PC-9 (cell line): ENCODE measurements around the gene DLAT. TPM values are rescaled to one million over a fixed set of nuclear protein-coding genes. Genes with fewer than 3 reads are reported as not detected.

Experiments used
- BruUV-seq: library from RNA; stranded (reverse); fragments of 400-500 nt; replicated peaks from 2 replicates; lab custom pipeline; 2021; lab: Mats Ljungman, UMichigan
- CTCF ChIA-PET: fragments of 300-600 bp; sonication (Branson Sonifier 250); formaldehyde crosslinking; loops from one replicate; lab custom pipeline; 2022; ENCODE audit warnings: antibody characterized with exemption; lab: Charles Lee
- POLR2A ChIA-PET: fragments of 300-600 bp; sonication (Branson Sonifier 250); formaldehyde crosslinking; loops from one replicate; lab custom pipeline; 2022; ENCODE audit warnings: antibody characterized with exemption; ENCODE audit not compliant: unreplicated experiment; lab: Charles Lee
- DNase-seq, 2 experiments: peaks; one replicate each; pipeline versions ENCODE4 v3.0.0 to v3.0.0-alpha.2; 2015 to 2022; ENCODE audit warnings: mixed read lengths in 1 of 2
- H2AFZ ChIP-seq: fragments of 200-600 bp; sonication (generic); 2 replicates; pipeline ENCODE4 v1.8.1; 2017; ENCODE audit warnings: antibody characterized with exemption
- H3F3A ChIP-seq: fragments of 200-600 bp; sonication (generic); 2 replicates; pipeline ENCODE4 v1.8.1; 2017; ENCODE audit warnings: antibody characterized with exemption, mild to moderate bottlenecking, low read depth; ENCODE audit not compliant: insufficient read depth
- H3K27ac ChIP-seq: fragments of 200-600 bp; sonication (generic); 2 replicates; pipeline ENCODE4 v1.6.1; 2016; ENCODE audit warnings: mixed run types
- H3K27me3 ChIP-seq: fragments of 200-600 bp; sonication (generic); 2 replicates; pipeline ENCODE4 v1.6.1; 2016; ENCODE audit warnings: low read depth, mixed run types; ENCODE audit not compliant: insufficient read depth
- H3K36me3 ChIP-seq: fragments of 200-600 bp; sonication (generic); 2 replicates; pipeline ENCODE4 v1.6.1; 2016; ENCODE audit warnings: low read depth, mixed run types
- H3K4me1 ChIP-seq: fragments of 200-600 bp; sonication (generic); replicated peaks from 2 replicates; pipeline ENCODE4 v1.6.1; 2016; ENCODE audit warnings: mixed run types; ENCODE audit not compliant: insufficient read depth
- H3K4me2 ChIP-seq: fragments of 200-600 bp; sonication (generic); 2 replicates; pipeline ENCODE4 v1.6.1; 2017; ENCODE audit warnings: mixed run types
- H3K4me3 ChIP-seq: fragments of 200-600 bp; sonication (generic); 2 replicates; pipeline ENCODE4 v1.6.1; 2016; ENCODE audit warnings: mixed run types
- H3K79me2 ChIP-seq: fragments of 200-600 bp; sonication (generic); 2 replicates; pipeline ENCODE4 v1.6.1; 2017; ENCODE audit warnings: low read depth, mixed run types
- H3K9me2 ChIP-seq: fragments of 200-600 bp; sonication (generic); 2 replicates; pipeline ENCODE4 v1.8.1; 2017; ENCODE audit warnings: mild to moderate bottlenecking; ENCODE audit not compliant: insufficient read depth
- H3K9me3 ChIP-seq: fragments of 200-600 bp; sonication (generic); 2 replicates; pipeline ENCODE4 v1.8.1; 2016; ENCODE audit warnings: low read depth; ENCODE audit not compliant: insufficient read depth
- H4K20me1 ChIP-seq: fragments of 200-600 bp; sonication (generic); 2 replicates; pipeline ENCODE4 v1.8.1; 2017; ENCODE audit not compliant: insufficient read depth
- CTCF ChIP-seq: fragments of 200-600 bp; sonication (generic); conservative IDR thresholded peaks from 2 replicates; pipeline ENCODE4 v1.6.1; 2017; ENCODE audit warnings: mixed run types, antibody characterized with exemption, mild to moderate bottlenecking, moderate library complexity
- EZH2 ChIP-seq: fragments of 200-600 bp; sonication (generic); IDR thresholded peaks from 2 replicates; pipeline ENCODE4 v1.8.0; 2017; ENCODE audit warnings: antibody characterized with exemption, low read depth
- intact Hi-C: fragments of 100-400 bp; cut with micrococcal nuclease; formaldehyde crosslinking; loops from one replicate; pipeline ENCODE4 v1.10.0; 2022; ENCODE audit not compliant: unreplicated experiment
- total RNA-seq: library from RNA; stranded (reverse); gene quantifications from 2 replicates; pipeline ENCODE4 v1.2.3, GENCODE V29; 2021

DLAT gene
- total RNA-seq, 1 experiment from 2014 or later: 44.9 TPM

GRCh38 chr11:112029460-112029859, 4.3 kb downstream of the DLAT start:
- Histone ChIP-seq H2AFZ (no peak overlapping the region), H3K4me3 (no peak overlapping the region), H3K9me3 (no peaks in the 10 kb centered on the region), H3K4me2 (no peak overlapping the region), H3K27me3 (no peaks in the 10 kb centered on the region), H3K27ac (no peak overlapping the region), H3K36me3 (peaks cover 36% of the 10 kb centered on the region), H3K4me1 (peaks cover 7% of the 10 kb centered on the region; the same call in 1 of the 2 replicates), H3F3A (peaks cover 33% of the 10 kb centered on the region), H3K9me2 (no peaks in the 10 kb centered on the region), H3K79me2 (peaks cover 15% of the 10 kb centered on the region), H4K20me1 (no peaks in the 10 kb centered on the region)
- CTCF ChIA-PET: no interaction called here
- BruUV-seq: no TSS peak
- TF ChIP-seq CTCF: no peak
- no peak for TF ChIP-seq EZH2
- no peak for DNase-seq
- intact Hi-C loops: loop anchor here (5.0 kb wide), 1 partner anchor 43 kb away; the partner anchor contains the start of genes NKAPD1 and PIH1D2
- POLR2A ChIA-PET: no interaction called here

GRCh38 chr11:112033902-112034301, 8.7 kb downstream of the DLAT start:
- Histone ChIP-seq H3F3A (peaks cover 29% of the 10 kb centered on the region), H3K9me3 (no peaks in the 10 kb centered on the region), H4K20me1 (no peaks in the 10 kb centered on the region), H3K27ac (peak overlapping the region; percentile 58), H3K9me2 (no peaks in the 10 kb centered on the region), H2AFZ (no peak overlapping the region), H3K4me3 (no peak overlapping the region), H3K4me1 (peaks cover 7% of the 10 kb centered on the region; the same call in 1 of the 2 replicates), H3K36me3 (peaks cover 45% of the 10 kb centered on the region), H3K27me3 (no peaks in the 10 kb centered on the region), H3K79me2 (0 out of 2 replicates have a peak, but pooled peaks cover 7% of the 10 kb centered on the region), H3K4me2 (no peak overlapping the region)
- TF ChIP-seq EZH2 (no peak), CTCF (no peak)
- POLR2A ChIA-PET: interaction anchor here (0.7 kb wide), 1 partner anchor 187 kb away, joined by 5 read pairs; no protein-coding TSS in a partner anchor
- CTCF ChIA-PET: no interaction called here
- intact Hi-C loops: no loop called here
- DNase-seq: no peak
- no TSS peak for BruUV-seq

DNA sequence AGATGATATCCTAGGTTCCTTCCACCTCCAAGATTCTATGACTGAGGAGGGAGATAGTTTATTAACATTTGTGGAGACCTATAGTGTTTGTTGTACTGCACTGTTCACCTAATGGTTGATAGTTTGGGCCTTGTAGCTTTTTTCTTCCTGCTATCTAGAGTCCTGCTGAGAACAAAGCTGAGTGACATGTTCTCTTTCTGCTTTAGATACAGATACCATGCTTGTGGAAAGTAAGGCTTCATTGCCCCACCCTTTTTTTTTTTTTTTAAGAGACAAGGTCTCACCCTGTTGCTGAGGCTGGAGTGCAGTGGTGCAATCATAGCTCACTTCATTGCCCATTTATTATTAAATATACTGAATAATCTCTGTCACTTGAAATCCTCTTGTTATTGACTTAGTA, 12.3 kb downstream of the DLAT start:
- H3K9me2 ChIP-seq: no peaks in the 10 kb centered on the region
- peaks cover 20% of the 10 kb centered on the region for H3K4me1 ChIP-seq
- intact Hi-C loops: no loop called here
- H3K27me3 ChIP-seq: no peaks in the 10 kb centered on the region
- H3K36me3 ChIP-seq: peaks cover 40% of the 10 kb centered on the region
- 0 out of 2 replicates have a peak, but pooled peaks cover 2% of the 10 kb centered on the region for H3K79me2 ChIP-seq
- ChIA-PET CTCF (no interaction called here), POLR2A (no interaction called here)
- BruUV-seq: no TSS peak
- no peak overlapping the region for H3K4me2 ChIP-seq
- no peaks in the 10 kb centered on the region for H4K20me1 ChIP-seq
- H3K4me3 ChIP-seq: no peak overlapping the region
- H2AFZ ChIP-seq: no peak overlapping the region
- peaks cover 37% of the 10 kb centered on the region for H3F3A ChIP-seq
- no peak overlapping the region for H3K27ac ChIP-seq
- H3K9me3 ChIP-seq: no peaks in the 10 kb centered on the region
- TF ChIP-seq CTCF (no peak), EZH2 (no peak)
- DNase-seq: no peak
